MM.1S (cell line): ENCODE results near the gene CCL26.
"Not testable (repeated sequence)": the region's sequence is repeated elsewhere in the genome, so short reads cannot be mapped to it uniquely, and the experiment has no call there.

ENCODE experiments used
- DNase-seq: peaks from one replicate; pipeline ENCODE4 v3.0.0-alpha.2; 2015
- H2AFZ ChIP-seq: fragments of 300-600 bp; sonication (generic); 2 replicates; pipeline ENCODE4 v1.6.0; 2016; ENCODE audit warnings: antibody characterized with exemption, low read length
- H3F3A ChIP-seq: fragments of 300-600 bp; sonication (generic); 2 replicates; pipeline ENCODE4 v1.6.1; 2016; ENCODE audit warnings: mild to moderate bottlenecking, antibody characterized with exemption, low read length, moderate library complexity, mixed read lengths; ENCODE audit not compliant: insufficient read depth
- H3K27ac ChIP-seq: fragments of 300-600 bp; sonication (generic); 2 replicates; pipeline ENCODE4 v1.5.1; 2016; ENCODE audit warnings: mild to moderate bottlenecking, low read length
- H3K27me3 ChIP-seq: fragments of 300-600 bp; sonication (generic); replicated peaks from 2 replicates; pipeline ENCODE4 v1.6.0; 2016; ENCODE audit warnings: low read length; ENCODE audit not compliant: insufficient read depth
- H3K36me3 ChIP-seq: fragments of 300-600 bp; sonication (generic); replicated peaks from 2 replicates; pipeline ENCODE4 v1.6.1; 2016; ENCODE audit warnings: mild to moderate bottlenecking, low read length, mixed read lengths; ENCODE audit not compliant: insufficient read depth
- H3K4me1 ChIP-seq: fragments of 300-600 bp; sonication (generic); 2 replicates; pipeline ENCODE4 v1.6.1; 2016; ENCODE audit warnings: low read length, mixed read lengths
- H3K4me2 ChIP-seq: fragments of 300-600 bp; sonication (generic); 2 replicates; pipeline ENCODE4 v1.6.0; 2016; ENCODE audit warnings: low read depth, low read length
- H3K4me3 ChIP-seq: fragments of 300-600 bp; sonication (generic); 2 replicates; pipeline ENCODE4 v1.5.1; 2016; ENCODE audit warnings: low read length, mixed read lengths
- H3K79me2 ChIP-seq: fragments of 300-600 bp; sonication (generic); 2 replicates; pipeline ENCODE4 v1.6.1; 2016; ENCODE audit warnings: mixed run types, low read length, mixed read lengths
- H3K9ac ChIP-seq: fragments of 300-600 bp; sonication (generic); 2 replicates; pipeline ENCODE4 v1.6.1; 2016; ENCODE audit warnings: low read length, mixed read lengths
- H3K9me2 ChIP-seq: fragments of 300-600 bp; sonication (generic); replicated peaks from 2 replicates; pipeline ENCODE4 v1.6.1; 2016; ENCODE audit warnings: mild to moderate bottlenecking, low read length, mixed read lengths; ENCODE audit not compliant: insufficient read depth
- H3K9me3 ChIP-seq: fragments of 300-600 bp; sonication (generic); replicated peaks from 2 replicates; pipeline ENCODE4 v1.6.1; 2016; ENCODE audit warnings: mild to moderate bottlenecking, low read length, mixed read lengths; ENCODE audit not compliant: insufficient read depth
- H4K20me1 ChIP-seq: fragments of 300-600 bp; sonication (generic); 2 replicates; pipeline ENCODE4 v1.6.1; 2016; ENCODE audit warnings: mild to moderate bottlenecking, low read length, moderate library complexity, mixed read lengths; ENCODE audit not compliant: insufficient read depth
- EZH2 ChIP-seq: fragments of 300-600 bp; sonication (generic); optimal IDR thresholded peaks from 2 replicates; pipeline ENCODE3; 2017; ENCODE audit warnings: low read depth, mild to moderate bottlenecking, antibody characterized with exemption, low read length, mixed read lengths
- EZH2phosphoT487 ChIP-seq: fragments of 300-600 bp; sonication (generic); IDR thresholded peaks from 2 replicates; pipeline ENCODE4 v1.6.1; 2018; ENCODE audit warnings: antibody characterized with exemption, low read length
- TF ChIP-seq, protein P1 (sequence below): fragments of 300-600 bp; sonication (generic); IDR thresholded peaks from 2 replicates; pipeline ENCODE4 v1.5.1; 2016; ENCODE audit warnings: antibody characterized with exemption, low read length, mixed read lengths

CCL26 gene

DNA sequence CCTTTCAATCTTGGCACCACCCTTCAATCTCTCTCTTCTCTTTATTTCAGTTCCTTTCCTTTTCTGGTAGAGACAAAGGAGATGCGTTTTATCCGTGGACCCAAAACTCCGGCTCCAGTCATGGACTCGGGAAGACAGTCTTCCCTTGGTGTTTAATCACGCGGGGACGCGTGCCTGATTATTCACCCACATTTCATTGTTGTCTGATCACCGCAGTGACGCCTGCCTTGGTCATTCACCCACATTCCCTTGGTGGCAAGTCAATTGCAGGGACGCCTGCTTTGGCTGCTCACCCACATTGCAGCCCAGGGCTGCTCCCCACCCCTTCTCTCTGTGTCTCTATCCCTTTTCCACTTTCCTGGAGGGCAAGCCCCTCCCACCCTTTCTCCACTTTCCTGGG, 7.5 kb upstream of the CCL26 start:
- H4K20me1 ChIP-seq, H3K9me3 ChIP-seq, H3F3A ChIP-seq, H3K4me1 ChIP-seq, H3K9ac ChIP-seq, DNase-seq, H3K4me2 ChIP-seq, H3K4me3 ChIP-seq, H3K27ac ChIP-seq, H3K79me2 ChIP-seq, H3K27me3 ChIP-seq, H3K9me2 ChIP-seq, H2AFZ ChIP-seq, H3K36me3 ChIP-seq: not testable (repeated sequence)

DNA sequence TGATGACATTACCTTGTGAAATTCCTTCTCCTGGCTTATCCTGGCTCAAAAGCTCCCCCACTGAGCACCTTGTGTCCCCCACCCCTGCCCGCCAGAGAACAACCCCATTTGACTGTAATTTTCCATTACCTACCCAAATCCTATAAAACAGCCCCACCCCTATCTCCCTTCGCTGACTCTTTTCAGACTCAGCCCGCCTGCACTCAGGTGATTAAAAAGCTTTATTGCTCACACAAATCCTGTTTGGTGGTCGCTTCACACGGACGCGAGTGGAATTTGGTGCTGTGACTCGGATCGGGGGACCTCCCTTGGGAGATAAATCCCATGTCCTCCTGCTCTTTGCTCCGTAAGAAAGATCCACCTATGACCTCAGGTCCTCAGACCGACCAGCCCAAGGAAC, 7.0 kb upstream of the CCL26 start:
- not testable (repeated sequence) for H3F3A ChIP-seq, H3K36me3 ChIP-seq, H3K4me1 ChIP-seq, H3K27ac ChIP-seq, H3K4me3 ChIP-seq, H3K27me3 ChIP-seq, H4K20me1 ChIP-seq, H3K9me3 ChIP-seq, H3K9me2 ChIP-seq, H2AFZ ChIP-seq, H3K4me2 ChIP-seq, DNase-seq, H3K79me2 ChIP-seq, H3K9ac ChIP-seq

DNA sequence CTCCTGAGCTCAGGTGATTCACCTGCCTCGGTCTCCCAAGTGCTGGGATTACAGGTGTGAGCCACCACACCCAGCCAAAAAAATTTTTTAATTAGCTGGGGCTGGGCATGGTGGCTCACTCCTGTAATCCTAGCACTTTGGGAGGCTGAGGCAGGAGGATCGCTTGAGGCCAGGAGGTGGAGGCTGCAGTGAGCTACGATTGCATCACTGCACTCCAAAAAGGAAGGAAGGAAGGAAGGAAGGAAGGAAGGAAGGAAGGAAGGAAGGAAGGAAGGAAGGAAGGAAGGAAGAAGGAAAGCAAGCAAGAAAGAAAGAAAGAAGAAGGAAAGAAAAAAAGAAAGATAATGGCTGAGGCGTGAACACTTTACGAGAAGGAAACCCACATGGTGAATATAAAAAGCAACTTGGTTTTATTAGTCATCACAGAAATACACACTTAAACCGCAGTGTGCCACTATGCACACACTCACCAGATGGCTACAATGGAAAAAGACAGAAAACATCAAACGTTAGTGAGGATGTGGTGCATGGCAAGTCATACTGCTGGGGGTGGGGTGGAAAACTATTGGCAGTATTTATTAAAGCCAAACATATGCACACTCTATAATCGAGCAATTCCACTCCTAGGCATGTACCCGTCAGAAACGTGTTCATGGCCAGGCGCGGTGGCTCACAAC, 4.4 kb upstream of the CCL26 start:
- Histone ChIP-seq H3K9me2 (no peaks in the 10 kb centered on the region), H2AFZ (no peak overlapping the region), H3K36me3 (no peaks in the 10 kb centered on the region), H3K9me3 (no peaks in the 10 kb centered on the region), H3K27ac (no peak overlapping the region), H3K4me3 (no peak overlapping the region), H3K4me1 (no peaks in the 10 kb centered on the region), H3K9ac (no peak overlapping the region), H3K27me3 (no peaks in the 10 kb centered on the region), H3F3A (no peaks in the 10 kb centered on the region), H3K79me2 (no peaks in the 10 kb centered on the region), H4K20me1 (no peaks in the 10 kb centered on the region), H3K4me2 (no peak overlapping the region)
- peak; percentile 12 for DNase-seq
- TF ChIP-seq EZH2phosphoT487 (no peak), EZH2 (no peak)
- TF ChIP-seq, protein P1, sequence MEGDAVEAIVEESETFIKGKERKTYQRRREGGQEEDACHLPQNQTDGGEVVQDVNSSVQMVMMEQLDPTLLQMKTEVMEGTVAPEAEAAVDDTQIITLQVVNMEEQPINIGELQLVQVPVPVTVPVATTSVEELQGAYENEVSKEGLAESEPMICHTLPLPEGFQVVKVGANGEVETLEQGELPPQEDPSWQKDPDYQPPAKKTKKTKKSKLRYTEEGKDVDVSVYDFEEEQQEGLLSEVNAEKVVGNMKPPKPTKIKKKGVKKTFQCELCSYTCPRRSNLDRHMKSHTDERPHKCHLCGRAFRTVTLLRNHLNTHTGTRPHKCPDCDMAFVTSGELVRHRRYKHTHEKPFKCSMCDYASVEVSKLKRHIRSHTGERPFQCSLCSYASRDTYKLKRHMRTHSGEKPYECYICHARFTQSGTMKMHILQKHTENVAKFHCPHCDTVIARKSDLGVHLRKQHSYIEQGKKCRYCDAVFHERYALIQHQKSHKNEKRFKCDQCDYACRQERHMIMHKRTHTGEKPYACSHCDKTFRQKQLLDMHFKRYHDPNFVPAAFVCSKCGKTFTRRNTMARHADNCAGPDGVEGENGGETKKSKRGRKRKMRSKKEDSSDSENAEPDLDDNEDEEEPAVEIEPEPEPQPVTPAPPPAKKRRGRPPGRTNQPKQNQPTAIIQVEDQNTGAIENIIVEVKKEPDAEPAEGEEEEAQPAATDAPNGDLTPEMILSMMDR, result no peak

DNA sequence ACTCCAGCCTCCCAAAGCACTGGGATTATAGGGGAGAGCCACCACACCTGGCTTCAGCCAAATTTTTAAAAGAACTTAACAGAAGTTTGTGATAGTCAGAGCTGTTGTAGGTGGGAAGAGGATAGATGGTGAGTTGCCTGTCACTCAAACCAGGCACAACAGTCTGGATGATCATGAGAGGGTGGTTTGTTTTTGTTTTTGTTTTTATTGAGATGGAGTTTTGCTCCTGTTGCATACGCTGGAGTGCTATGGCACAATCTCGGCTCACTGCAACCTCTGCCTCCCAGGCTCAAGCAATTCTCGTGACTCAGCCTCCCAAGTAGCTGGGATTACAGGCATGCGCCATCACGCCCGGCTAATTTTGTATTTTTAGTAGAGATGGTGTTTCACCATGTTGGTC, 1.9 kb upstream of the CCL26 start:
- H3K9me3 ChIP-seq, H3K27me3 ChIP-seq, H2AFZ ChIP-seq, H3K9me2 ChIP-seq, H3K27ac ChIP-seq, H3K79me2 ChIP-seq, H3F3A ChIP-seq, H3K4me2 ChIP-seq, H3K4me1 ChIP-seq, H3K9ac ChIP-seq, H4K20me1 ChIP-seq, DNase-seq, H3K36me3 ChIP-seq, H3K4me3 ChIP-seq: not testable (repeated sequence)

DNA sequence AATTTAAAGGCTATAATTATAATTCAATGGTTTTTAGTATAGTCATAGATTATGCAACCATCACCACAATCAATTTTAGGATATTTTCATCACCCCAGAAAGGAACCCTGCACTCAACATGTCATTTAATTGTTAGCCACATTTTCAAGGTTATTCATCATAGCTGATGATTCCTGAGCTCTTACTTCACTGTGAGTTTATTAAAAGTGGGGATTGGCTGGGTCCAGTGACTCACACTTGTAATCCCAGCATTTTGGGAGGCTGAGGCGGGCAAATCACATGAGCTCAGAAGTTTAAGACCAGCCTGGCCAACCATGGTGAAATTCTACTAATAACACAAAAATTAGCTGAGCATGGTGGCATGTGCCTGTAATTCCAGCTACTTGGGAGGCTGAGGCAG, 787 bp downstream of the CCL26 start:
- TF ChIP-seq, protein P1, result no peak
- no peak for DNase-seq
- Histone ChIP-seq H3K36me3 (no peaks in the 10 kb centered on the region), H4K20me1 (no peaks in the 10 kb centered on the region), H3K9ac (no peak overlapping the region), H3K4me2 (no peak overlapping the region), H3K4me3 (no peak overlapping the region), H3K9me3 (no peaks in the 10 kb centered on the region), H3K4me1 (no peaks in the 10 kb centered on the region), H3K27ac (no peak overlapping the region), H3F3A (no peaks in the 10 kb centered on the region), H2AFZ (no peak overlapping the region), H3K9me2 (no peaks in the 10 kb centered on the region), H3K27me3 (no peaks in the 10 kb centered on the region), H3K79me2 (no peaks in the 10 kb centered on the region)
